ENCODE data around the gene GFRA4.

DNA sequence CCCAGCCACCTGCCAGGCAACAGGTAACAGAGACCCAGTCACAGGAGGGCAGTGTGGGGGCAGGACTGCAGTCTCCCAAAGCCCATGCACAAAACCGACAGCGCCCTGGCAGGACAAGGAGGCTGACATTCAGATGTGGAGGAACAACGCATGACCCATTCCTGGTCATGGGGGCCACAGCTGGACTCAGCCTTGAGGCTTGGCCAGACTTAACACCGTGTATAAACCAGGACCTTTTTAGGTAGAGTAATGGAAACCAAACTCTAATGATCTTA is 8.1 kb downstream of the GFRA4 start:
- TF ChIP-seq, protein P1, sequence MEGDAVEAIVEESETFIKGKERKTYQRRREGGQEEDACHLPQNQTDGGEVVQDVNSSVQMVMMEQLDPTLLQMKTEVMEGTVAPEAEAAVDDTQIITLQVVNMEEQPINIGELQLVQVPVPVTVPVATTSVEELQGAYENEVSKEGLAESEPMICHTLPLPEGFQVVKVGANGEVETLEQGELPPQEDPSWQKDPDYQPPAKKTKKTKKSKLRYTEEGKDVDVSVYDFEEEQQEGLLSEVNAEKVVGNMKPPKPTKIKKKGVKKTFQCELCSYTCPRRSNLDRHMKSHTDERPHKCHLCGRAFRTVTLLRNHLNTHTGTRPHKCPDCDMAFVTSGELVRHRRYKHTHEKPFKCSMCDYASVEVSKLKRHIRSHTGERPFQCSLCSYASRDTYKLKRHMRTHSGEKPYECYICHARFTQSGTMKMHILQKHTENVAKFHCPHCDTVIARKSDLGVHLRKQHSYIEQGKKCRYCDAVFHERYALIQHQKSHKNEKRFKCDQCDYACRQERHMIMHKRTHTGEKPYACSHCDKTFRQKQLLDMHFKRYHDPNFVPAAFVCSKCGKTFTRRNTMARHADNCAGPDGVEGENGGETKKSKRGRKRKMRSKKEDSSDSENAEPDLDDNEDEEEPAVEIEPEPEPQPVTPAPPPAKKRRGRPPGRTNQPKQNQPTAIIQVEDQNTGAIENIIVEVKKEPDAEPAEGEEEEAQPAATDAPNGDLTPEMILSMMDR (conservative IDR thresholded peaks at IDR 0.05; ENCODE audit: low read depth, low read length) = no peak
- no peak for TF ChIP-seq EZH2phosphoT487 (IDR thresholded peaks at IDR 0.05; ENCODE audit: borderline replicate concordance, low read length)
